Smooth muscle cell (in vitro differentiated cells): Measurements from ENCODE around the gene RPA1. TPM values are rescaled to one million over a fixed set of nuclear protein-coding genes. Genes with fewer than 3 reads are reported as not detected.
"Not testable (repeated sequence)": the region's sequence is repeated elsewhere in the genome, so short reads cannot be mapped to it uniquely, and the experiment has no call there.

Experiments used
- DNase-seq: peaks from one replicate; lab custom pipeline; 2025; ENCODE audit not compliant: unreplicated experiment; lab: John Stamatoyannopoulos, UW
- H2AFZ ChIP-seq: fragments of 200-600 bp; sonication (generic); 2 replicates; pipeline ENCODE4 v1.6.0; 2016; ENCODE audit warnings: antibody characterized with exemption, low read depth, mild to moderate bottlenecking
- H3F3A ChIP-seq: fragments of 200-600 bp; sonication (generic); 2 replicates; pipeline ENCODE4 v1.6.0; 2017; ENCODE audit warnings: antibody characterized with exemption, low read depth
- H3K27ac ChIP-seq: fragments of 200-600 bp; sonication (generic); 2 replicates; pipeline ENCODE4 v1.5.1; 2016; ENCODE audit warnings: low read depth, mild to moderate bottlenecking
- H3K27me3 ChIP-seq: fragments of 200-600 bp; sonication (generic); 2 replicates; pipeline ENCODE4 v1.6.1; 2016; ENCODE audit warnings: low read depth, mild to moderate bottlenecking
- H3K36me3 ChIP-seq: fragments of 200-600 bp; sonication (generic); 2 replicates; pipeline ENCODE4 v1.5.1; 2016; ENCODE audit warnings: low read depth
- H3K4me1 ChIP-seq: fragments of 200-600 bp; sonication (generic); 2 replicates; pipeline ENCODE4 v1.5.1; 2016; ENCODE audit warnings: low read depth
- H3K4me2 ChIP-seq: fragments of 200-600 bp; sonication (generic); 2 replicates; pipeline ENCODE4 v1.6.0; 2016; ENCODE audit warnings: mild to moderate bottlenecking
- H3K4me3 ChIP-seq: fragments of 200-600 bp; sonication (generic); 2 replicates; pipeline ENCODE4 v1.5.1; 2016; ENCODE audit warnings: mild to moderate bottlenecking
- H3K79me2 ChIP-seq: fragments of 200-600 bp; sonication (generic); 2 replicates; pipeline ENCODE4 v1.6.0; 2016; ENCODE audit warnings: low read depth, mild to moderate bottlenecking
- H3K9ac ChIP-seq: fragments of 200-600 bp; sonication (generic); 2 replicates; pipeline ENCODE4 v1.6.0; 2016; ENCODE audit warnings: low read depth
- H3K9me3 ChIP-seq: fragments of 200-600 bp; sonication (generic); replicated peaks from 2 replicates; pipeline ENCODE4 v1.5.1; 2016; ENCODE audit warnings: low read depth
- H4K20me1 ChIP-seq: fragments of 200-600 bp; sonication (generic); 2 replicates; pipeline ENCODE4 v1.6.0; 2016; ENCODE audit warnings: low read depth
- CTCF ChIP-seq: fragments of 200-600 bp; sonication (generic); IDR thresholded peaks from 2 replicates; pipeline ENCODE4 v1.5.1; 2017; ENCODE audit warnings: borderline replicate concordance, mild to moderate bottlenecking, antibody characterized with exemption; ENCODE audit not compliant: insufficient read depth, poor library complexity, severe bottlenecking
- WGBS: methylation state at CpG from one replicate; pipeline ENCODE4 v1.1.7; 2016; ENCODE audit warnings: low lambda C conversion rate; 5-methylcytosine and 5-hydroxymethylcytosine counted together
- polyA plus RNA-seq: library from polyadenylated mRNA; unstranded; fragments of >200 nt; fragmentation: Nextera tagmentation; extraction: Ambion mirVana; gene quantifications from 2 replicates; pipeline ENCODE4 v1.2.1, GENCODE V29; 2016
- total RNA-seq: library from RNA; depleted of rRNA; stranded (reverse); fragments of >200 nt; gene quantifications from 2 replicates; pipeline ENCODE4 v1.2.3, GENCODE V29; 2014

Gene RPA1
- total and polyA plus RNA-seq, 2 experiments from 2014 or later, result 29.6 to 46.3 TPM

DNA sequence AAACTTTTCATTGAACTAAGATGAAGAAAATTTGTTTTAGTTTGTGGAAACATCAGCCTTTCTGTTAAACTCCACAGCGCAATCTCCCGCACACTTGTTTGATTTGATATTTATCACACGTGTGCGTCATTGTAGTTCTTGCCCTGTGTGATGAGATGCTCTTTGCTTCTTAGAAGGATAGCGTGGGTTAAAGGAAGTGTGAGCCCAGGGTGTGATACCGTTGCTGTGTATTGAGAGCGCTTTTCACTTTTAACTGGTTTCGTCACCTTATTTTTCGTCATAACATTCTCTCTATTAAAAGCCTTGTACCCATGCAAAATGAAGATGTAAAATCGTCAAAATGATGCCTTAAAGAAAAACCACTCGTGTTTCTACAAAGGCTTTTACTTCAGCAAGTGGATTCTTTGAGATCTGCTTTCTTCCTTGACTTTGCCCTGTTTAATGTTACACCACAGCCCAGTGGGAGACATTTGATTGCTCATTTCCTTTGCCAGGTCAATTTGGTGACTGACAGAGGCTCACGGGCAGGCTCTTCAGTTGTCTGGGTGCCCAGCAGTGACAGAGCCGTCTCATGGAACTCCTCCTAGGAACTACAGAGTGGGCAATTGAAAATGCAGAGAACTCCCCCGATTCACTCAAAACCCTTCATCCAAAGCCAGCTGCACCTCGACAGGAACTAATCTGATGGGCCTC, 61.1 kb downstream of the RPA1 start:
- no peaks in the 10 kb centered on the region for H3K4me1 ChIP-seq
- H3K36me3 ChIP-seq, result peaks cover 6% of the 10 kb centered on the region
- no peaks in the 10 kb centered on the region for H3K27me3 ChIP-seq
- no peak overlapping the region for H3K4me3 ChIP-seq
- no peak overlapping the region for H3K27ac ChIP-seq
- no peak overlapping the region for H2AFZ ChIP-seq
- H3F3A ChIP-seq, result no peaks in the 10 kb centered on the region
- no peak overlapping the region for H3K9ac ChIP-seq
- no peaks in the 10 kb centered on the region for H3K79me2 ChIP-seq
- WGBS, result 91% methylated on average over 15 of the region's 15 CpGs
- no peaks in the 10 kb centered on the region for H3K9me3 ChIP-seq
- TF ChIP-seq CTCF, result no peak
- no peak overlapping the region for H3K4me2 ChIP-seq
- DNase-seq, result no peak
- no peaks in the 10 kb centered on the region for H4K20me1 ChIP-seq

- H3K4me2 ChIP-seq, result no peak overlapping the region
- no peak overlapping the region for H3K4me3 ChIP-seq
- no peaks in the 10 kb centered on the region for H3K79me2 ChIP-seq
- DNase-seq, result no peak
- H3F3A ChIP-seq, result no peaks in the 10 kb centered on the region
- no peaks in the 10 kb centered on the region for H4K20me1 ChIP-seq
- H3K9ac ChIP-seq, result no peak overlapping the region
- H2AFZ ChIP-seq, result no peak overlapping the region
- no peak for TF ChIP-seq CTCF
- no peak overlapping the region for H3K27ac ChIP-seq
- H3K36me3 ChIP-seq, result peaks cover 4% of the 10 kb centered on the region
- H3K27me3 ChIP-seq, result no peaks in the 10 kb centered on the region
- no peaks in the 10 kb centered on the region for H3K9me3 ChIP-seq
- WGBS, result 97% methylated on average over 7 of the region's 7 CpGs
- no peaks in the 10 kb centered on the region for H3K4me1 ChIP-seq
Observed at GRCh38 chr17:1894753-1895339, 65.0 kb downstream of the RPA1 start.

GRCh38 chr17:1895479-1895878, 65.7 kb downstream of the RPA1 start:
- not testable (repeated sequence) for H3F3A ChIP-seq, H3K9me3 ChIP-seq, H3K4me1 ChIP-seq, H2AFZ ChIP-seq, H3K27ac ChIP-seq, H3K9ac ChIP-seq, H3K4me3 ChIP-seq, H3K79me2 ChIP-seq, H3K27me3 ChIP-seq, DNase-seq, H3K36me3 ChIP-seq, H4K20me1 ChIP-seq, H3K4me2 ChIP-seq
- WGBS, result 95% methylated on average over 11 of the region's 11 CpGs

DNA sequence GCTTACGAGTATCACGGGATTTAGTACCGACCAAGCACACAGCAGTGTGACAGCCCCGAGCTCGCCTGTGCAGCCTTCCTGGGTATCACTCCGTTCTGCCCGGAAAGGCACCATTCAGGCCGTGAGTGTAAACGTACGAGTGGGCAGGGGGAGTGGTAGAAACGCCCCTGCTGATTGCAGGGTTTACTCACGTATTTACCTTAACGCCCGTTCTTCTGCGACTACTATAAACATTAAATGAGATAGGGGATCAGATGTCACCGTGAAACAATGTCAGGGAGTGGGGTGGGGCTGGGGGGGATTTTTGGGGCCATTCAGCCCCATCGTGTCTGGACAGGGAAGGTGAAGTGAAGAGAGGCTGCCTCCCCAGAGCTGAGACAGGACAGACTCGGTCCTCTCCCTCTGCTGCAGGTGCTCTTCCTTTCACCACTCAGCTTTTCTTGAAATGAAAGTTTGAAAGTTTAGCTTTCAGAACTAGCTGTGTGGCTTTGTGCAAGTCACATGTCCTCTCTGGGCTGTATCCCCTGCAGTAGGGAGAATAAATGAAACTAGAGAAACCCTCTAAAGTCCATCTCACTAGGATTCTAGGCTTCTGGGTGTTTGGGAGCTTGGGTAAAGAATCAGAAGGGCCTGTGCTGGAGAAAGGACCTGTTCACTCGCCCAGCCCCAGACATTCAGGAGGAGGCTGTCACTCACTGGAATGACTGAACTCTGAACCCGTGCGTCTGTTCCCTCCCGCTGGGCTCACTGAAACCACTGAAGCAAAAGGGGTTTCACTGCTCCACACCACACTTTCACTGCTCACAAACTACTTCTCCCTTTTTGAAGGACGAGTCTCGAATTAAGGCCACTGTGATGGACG, 66.7 kb downstream of the RPA1 start:
- Histone ChIP-seq H4K20me1 (no peaks in the 10 kb centered on the region), H3K9ac (no peak overlapping the region), H3K4me3 (no peak overlapping the region), H3K4me1 (no peaks in the 10 kb centered on the region), H2AFZ (no peak overlapping the region), H3K79me2 (no peaks in the 10 kb centered on the region), H3F3A (no peaks in the 10 kb centered on the region), H3K27me3 (no peaks in the 10 kb centered on the region), H3K36me3 (peaks cover 4% of the 10 kb centered on the region), H3K27ac (no peak overlapping the region), H3K9me3 (no peaks in the 10 kb centered on the region), H3K4me2 (no peak overlapping the region)
- no peak for DNase-seq
- 92% methylated on average over 25 of the region's 25 CpGs for WGBS
- no peak for TF ChIP-seq CTCF
